Testis (tissue), 3 donors: ENCODE data around the gene BAMBI. TPM values are rescaled to one million over a fixed set of nuclear protein-coding genes. Genes with fewer than 3 reads are reported as not detected.
A peak's percentile ranks its signal among the peaks of the same experiment; 100 is the strongest.

ENCODE experiments used
- DNase-seq: peaks from one replicate; pipeline ENCODE4 v3.0.0-alpha.2; 2019
- H3K27ac ChIP-seq, 2 donors: fragments of 200-600 bp; sonication (generic); one replicate each; pipeline ENCODE4 v1.5.1; 2019
- H3K27me3 ChIP-seq: fragments of 200-600 bp; sonication (generic); one replicate; pipeline ENCODE4 v1.5.1; 2019
- H3K36me3 ChIP-seq: fragments of 200-600 bp; sonication (generic); one replicate; pipeline ENCODE4 v1.5.1; 2017; ENCODE audit warnings: low read depth; ENCODE audit errors: missing control alignments
- H3K4me1 ChIP-seq: fragments of 200-600 bp; sonication (generic); one replicate; pipeline ENCODE4 v1.5.1; 2019
- H3K4me3 ChIP-seq, 2 donors: fragments of 200-600 bp; sonication (generic); one replicate each; pipeline ENCODE4 v1.5.1; 2017 to 2019
- H3K9me3 ChIP-seq: fragments of 200-600 bp; sonication (generic); one replicate; pipeline ENCODE4 v1.5.1; 2017
- CTCF ChIP-seq, 3 experiments: fragments of 450-650 bp in 2 of 3; fragments of 200-600 bp in 1 of 3; sonication (generic) in 1 of 3; IDR thresholded peaks; one replicate each; pipeline ENCODE4 v1.5.1; 2016 to 2019; ENCODE audit warnings: antibody characterized with exemption in 3 of 3, mild to moderate bottlenecking in 2 of 3, moderate library complexity in 1 of 3
- POLR2A ChIP-seq: fragments of 450-650 bp; IDR thresholded peaks from one replicate; pipeline ENCODE4 v1.6.1; 2017; ENCODE audit warnings: antibody characterized with exemption, mild to moderate bottlenecking, moderate library complexity
- WGBS, 2 donors: methylation state at CpG; one replicate each; pipeline ENCODE4 v1.1.5; 2018; 5-methylcytosine and 5-hydroxymethylcytosine counted together
- intact Hi-C: fragments of 100-400 bp; cut with DNase I; formaldehyde crosslinking; loops from one replicate; pipeline ENCODE4 v1.15.1; 2023; ENCODE audit warnings: low total_unique reads
- polyA plus RNA-seq: library from polyadenylated mRNA; stranded (reverse); fragments of 350-450 nt; fragmentation: Illumina TruSeq; extraction: RNeasy Lipid Tissue Mini Kit (QIAGEN cat#74804); gene quantifications from one replicate; pipeline ENCODE4 v1.2.3, GENCODE V29; 2014; ENCODE audit warnings: low read depth, low replicate concordance; ENCODE audit not compliant: insufficient read depth
- total RNA-seq, 2 donors: library from RNA; depleted of rRNA; stranded (reverse); fragments of >200 nt; gene quantifications; one replicate each; pipeline ENCODE4 v1.2.3, GENCODE V29; 2016

The BAMBI gene
- total and polyA plus RNA-seq, 3 donors from 2014 or later = 24.4 to 59.6 (median 49.7) TPM

GRCh38 chr10:28681928-28682750 is 4.8 kb downstream of the BAMBI start:
- WGBS, 2 donors = 44 to 63% methylated on average over 14 of the region's 14 CpGs
- no peaks in the 10 kb centered on the region for H3K27me3 ChIP-seq
- no peak overlapping the region for H3K27ac ChIP-seq
- intact Hi-C loops = no loop called here
- no peaks in the 10 kb centered on the region for H3K9me3 ChIP-seq
- no peak overlapping the region for H3K4me3 ChIP-seq
- H3K36me3 ChIP-seq = no peaks in the 10 kb centered on the region
- peaks cover 4% of the 10 kb centered on the region for H3K4me1 ChIP-seq
- peak; percentile 20 for DNase-seq
- TF ChIP-seq CTCF (IDR thresholded peaks at IDR 0.05) (no peak), POLR2A (no peak)

GRCh38 chr10:28684157-28684985 is 7.0 kb downstream of the BAMBI start:
- Histone ChIP-seq H3K36me3 (no peaks in the 10 kb centered on the region), H3K27me3 (no peaks in the 10 kb centered on the region), H3K9me3 (no peaks in the 10 kb centered on the region), H3K4me3 (no peak overlapping the region), H3K4me1 (peaks cover 4% of the 10 kb centered on the region), H3K27ac (no peak overlapping the region)
- intact Hi-C loops = no loop called here
- 90 to 95% methylated on average over 13 of the region's 13 CpGs for WGBS, 2 donors
- DNase-seq = no peak
- TF ChIP-seq CTCF (IDR thresholded peaks at IDR 0.05) (no peak), POLR2A (no peak)

- Histone ChIP-seq H3K27me3 (no peaks in the 10 kb centered on the region), H3K4me3 (no peak overlapping the region), H3K36me3 (no peaks in the 10 kb centered on the region), H3K9me3 (no peaks in the 10 kb centered on the region), H3K27ac (no peak overlapping the region), H3K4me1 (no peaks in the 10 kb centered on the region)
- no peak for TF ChIP-seq CTCF (IDR thresholded peaks at IDR 0.05)
- no peak for TF ChIP-seq POLR2A
- 81 to 86% methylated on average over 5 of the region's 5 CpGs for WGBS, 2 donors
- intact Hi-C loops = no loop called here
- no peak for DNase-seq
These were observed 7.8 kb downstream of the BAMBI start for GRCh38 chr10:28684986-28685580.

GRCh38 chr10:28685717-28686116 is 8.4 kb downstream of the BAMBI start:
- no peak for DNase-seq
- intact Hi-C loops = no loop called here

More at GRCh38 chr10:28685717-28686116, 8.4 kb downstream of the BAMBI start:
- Histone ChIP-seq H3K27me3 (no peaks in the 10 kb centered on the region), H3K4me3 (no peak overlapping the region), H3K36me3 (no peaks in the 10 kb centered on the region), H3K4me1 (no peaks in the 10 kb centered on the region), H3K9me3 (no peaks in the 10 kb centered on the region), H3K27ac (no peak overlapping the region)
- TF ChIP-seq CTCF (IDR thresholded peaks at IDR 0.05) = no peak
- TF ChIP-seq POLR2A = no peak
- 90 to 91% methylated on average over 5 of the region's 5 CpGs for WGBS, 2 donors
